HTERT RPE-1 (cell line): ENCODE results near the gene PPM1F.

Experiments used
- in situ Hi-C: fragments of 300-500 bp; cut with MboI; formaldehyde crosslinking; loops from 4 replicates; pipeline ENCODE4 v1.14.3; 2020; ENCODE audit warnings: low sequenced_read_pairs

The PPM1F gene

GRCh38 chr22:21961127-21961867 lies 8.6 kb upstream of the PPM1F start:
- in situ Hi-C loops: no loop called here

GRCh38 chr22:21960200-21961126 lies 7.8 kb upstream of the PPM1F start:
- in situ Hi-C loops: no loop called here

GRCh38 chr22:21959274-21960074 lies 6.8 kb upstream of the PPM1F start:
- in situ Hi-C loops: no loop called here

- in situ Hi-C loops: no loop called here
Measured at GRCh38 chr22:21958360-21959273, 6.0 kb upstream of the PPM1F start.

- in situ Hi-C loops: no loop called here
Measured at GRCh38 chr22:21951931-21952465, 650 bp downstream of the PPM1F start.

GRCh38 chr22:21951062-21951461 lies 1.6 kb downstream of the PPM1F start:
- in situ Hi-C loops: no loop called here

- in situ Hi-C loops: no loop called here
Measured at GRCh38 chr22:21949948-21950347, 2.7 kb downstream of the PPM1F start.

GRCh38 chr22:21949569-21949918 lies 3.1 kb downstream of the PPM1F start:
- in situ Hi-C loops: no loop called here

- in situ Hi-C loops: no loop called here
Measured at GRCh38 chr22:21948824-21949568, 3.7 kb downstream of the PPM1F start.

- in situ Hi-C loops: no loop called here
Measured at GRCh38 chr22:21948390-21948789, 4.3 kb downstream of the PPM1F start.

- in situ Hi-C loops: no loop called here
Measured at GRCh38 chr22:21947040-21948014, 5.3 kb downstream of the PPM1F start.

GRCh38 chr22:21946262-21946925 lies 6.3 kb downstream of the PPM1F start:
- in situ Hi-C loops: no loop called here

GRCh38 chr22:21945453-21946261 lies 7.0 kb downstream of the PPM1F start:
- in situ Hi-C loops: no loop called here

GRCh38 chr22:21944871-21945270 lies 7.8 kb downstream of the PPM1F start:
- in situ Hi-C loops: no loop called here

- in situ Hi-C loops: no loop called here
Measured at GRCh38 chr22:21943571-21944448, 8.8 kb downstream of the PPM1F start.
